ENCODE data around the gene MASTL.

MASTL gene

DNA sequence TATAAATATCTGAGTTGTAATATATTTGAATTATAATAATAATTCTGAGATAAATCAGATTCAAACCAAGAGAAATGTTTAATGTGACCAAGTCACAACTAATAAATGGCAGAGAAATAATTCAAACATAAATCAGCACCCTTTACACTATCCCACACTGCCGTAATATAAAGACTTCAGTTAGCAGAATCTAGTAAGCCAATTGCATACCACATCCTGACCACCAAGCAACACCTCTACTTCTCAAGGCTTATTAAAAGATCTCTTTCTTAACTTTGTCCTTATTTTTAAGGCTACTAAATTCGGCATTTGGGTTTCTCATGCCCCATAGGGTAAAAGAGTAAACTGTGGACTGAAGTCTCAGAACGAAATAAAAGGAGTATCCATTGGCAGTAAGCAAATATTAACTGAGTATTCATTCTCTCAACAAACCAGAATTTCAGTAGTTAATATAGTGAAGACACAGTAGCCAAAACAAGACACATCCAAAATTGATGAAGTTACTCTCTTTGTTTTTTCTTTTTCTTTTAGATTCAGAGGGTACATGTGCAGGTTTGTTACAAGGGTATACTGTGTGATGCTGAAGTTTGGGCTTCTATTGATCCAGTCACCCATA is 70.6 kb downstream of the MASTL start:
- no peak for DNase-seq (ENCODE audit: low read depth in 3 of 3)

DNA sequence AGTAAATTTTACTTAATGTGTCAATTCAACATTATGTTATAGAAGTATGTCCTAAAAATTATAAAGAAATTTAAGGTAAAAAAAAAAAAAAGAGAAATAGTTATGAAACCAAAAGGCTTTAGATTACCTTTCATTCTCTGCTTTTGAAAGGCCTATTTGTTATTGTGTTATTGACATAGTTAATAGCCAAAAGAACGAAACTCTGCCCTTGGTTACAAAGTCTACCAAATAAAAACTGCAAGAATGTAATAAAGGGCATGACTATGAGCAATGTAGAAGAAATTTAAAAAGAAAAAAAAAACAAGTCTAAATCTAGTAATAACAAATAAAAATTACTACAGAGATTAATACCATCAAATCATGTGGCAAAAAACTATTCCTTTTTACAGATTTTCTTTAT is 74.9 kb downstream of the MASTL start:
- DNase-seq (ENCODE audit: low read depth in 3 of 3): no peak

DNA sequence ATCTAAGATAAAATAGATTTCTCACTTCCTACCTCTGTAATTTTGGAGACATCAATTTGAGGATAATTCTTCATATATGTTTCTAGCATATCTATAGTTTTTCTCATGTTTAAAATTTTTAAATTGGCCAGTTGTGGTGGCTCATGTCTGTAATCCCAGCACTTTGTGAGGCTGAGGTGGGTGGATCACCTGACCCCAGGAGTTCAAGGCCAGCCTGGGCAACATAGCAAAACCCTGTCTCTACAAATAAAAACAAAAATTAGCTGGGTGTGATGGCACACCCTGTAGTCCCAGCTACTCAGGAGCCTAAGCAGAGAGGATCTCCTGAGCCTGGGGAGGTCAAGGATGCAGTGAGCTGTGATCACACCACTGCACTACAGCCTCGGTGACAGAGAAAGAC is 80.6 kb downstream of the MASTL start:
- DNase-seq (ENCODE audit: low read depth in 3 of 3): no peak

Measured in stimulated activated CD4-positive, alpha-beta T cell treated with anti-CD3 and anti-CD28 coated beads, TNF-alpha, amount 100 ng/mL, for 4 hours (primary cell).